Neutrophil (primary cell): Measurements from ENCODE around the gene OSBP2.
"Not testable (repeated sequence)": the region's sequence is repeated elsewhere in the genome, so short reads cannot be mapped to it uniquely, and the experiment has no call there.

Experiments used
- H3K27ac ChIP-seq: fragments of 200-600 bp; sonication (generic); 2 replicates; pipeline ENCODE4 v1.5.1; 2016; ENCODE audit warnings: mild to moderate bottlenecking, moderate library complexity
- H3K27me3 ChIP-seq: fragments of 200-600 bp; sonication (generic); 2 replicates; pipeline ENCODE4 v1.6.0; 2016; ENCODE audit warnings: mild to moderate bottlenecking
- H3K36me3 ChIP-seq: fragments of 200-600 bp; sonication (generic); 2 replicates; pipeline ENCODE4 v1.5.1; 2017
- H3K4me1 ChIP-seq, 2 experiments: fragments of 200-600 bp in 1 of 2; sonication (generic) in 1 of 2; 1 replicate in 1 of 2; 2 replicates in 1 of 2; pipeline versions ENCODE4 v1.5.1 to v1.6.1; 2013 to 2016; ENCODE audit warnings: low read depth in 1 of 2, low read length in 1 of 2, mild to moderate bottlenecking in 1 of 2, moderate library complexity in 1 of 2; ENCODE audit not compliant: control insufficient read depth in 1 of 2, insufficient read depth in 1 of 2
- H3K4me3 ChIP-seq, 2 experiments: fragments of 200-600 bp in 1 of 2; sonication (generic) in 1 of 2; 1 replicate in 1 of 2; 2 replicates in 1 of 2; pipeline ENCODE4 v1.5.1; 2013 to 2016; ENCODE audit warnings: low read depth in 1 of 2, low read length in 1 of 2, mild to moderate bottlenecking in 1 of 2, moderate library complexity in 1 of 2
- H3K9me3 ChIP-seq: fragments of 200-600 bp; sonication (generic); 2 replicates; pipeline ENCODE4 v1.5.1; 2016
- CTCF ChIP-seq: fragments of 200-600 bp; sonication (generic); IDR thresholded peaks from 2 replicates; pipeline ENCODE4 v1.5.1; 2016; ENCODE audit warnings: antibody characterized with exemption

The OSBP2 gene

GRCh38 chr22:30701872-30702271 lies 7.2 kb downstream of the OSBP2 start:
- no peaks in the 10 kb centered on the region for H3K9me3 ChIP-seq
- H3K36me3 ChIP-seq = no peaks in the 10 kb centered on the region
- no peak overlapping the region for H3K27ac ChIP-seq
- no peak for TF ChIP-seq CTCF
- H3K27me3 ChIP-seq = peaks cover 33% of the 10 kb centered on the region
- no peak overlapping the region for H3K4me3 ChIP-seq
- no peaks in the 10 kb centered on the region for H3K4me1 ChIP-seq

DNA sequence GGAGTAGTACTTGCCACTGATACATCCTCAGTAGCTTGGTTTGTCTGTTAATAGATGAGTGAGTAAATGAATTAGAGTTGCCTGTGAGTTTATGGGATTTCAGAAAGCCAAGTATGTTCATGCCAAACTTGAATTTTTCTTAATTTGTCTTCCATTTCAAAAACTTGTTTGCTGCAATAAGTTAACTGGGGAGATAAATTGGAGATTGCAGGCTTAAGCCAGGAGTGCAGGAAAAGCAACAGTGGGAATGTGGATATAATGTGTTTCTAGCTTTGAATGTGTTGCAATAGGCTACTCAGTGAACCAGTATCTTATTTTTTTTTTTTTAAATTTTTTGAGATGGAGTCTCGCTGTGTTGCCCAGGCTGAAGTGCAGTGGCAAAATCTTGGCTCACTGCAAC lies 8.2 kb downstream of the OSBP2 start:
- Histone ChIP-seq H3K36me3 (no peaks in the 10 kb centered on the region), H3K4me3 (no peak overlapping the region), H3K27ac (no peak overlapping the region), H3K27me3 (peaks cover 23% of the 10 kb centered on the region), H3K9me3 (no peaks in the 10 kb centered on the region), H3K4me1 (no peaks in the 10 kb centered on the region)
- no peak for TF ChIP-seq CTCF

GRCh38 chr22:30704978-30705377 lies 10.3 kb downstream of the OSBP2 start:
- H3K4me1 ChIP-seq = no peaks in the 10 kb centered on the region
- no peaks in the 10 kb centered on the region for H3K36me3 ChIP-seq
- no peak for TF ChIP-seq CTCF
- H3K27me3 ChIP-seq = peaks cover 13% of the 10 kb centered on the region
- no peaks in the 10 kb centered on the region for H3K9me3 ChIP-seq
- no peak overlapping the region for H3K4me3 ChIP-seq
- H3K27ac ChIP-seq = no peak overlapping the region

GRCh38 chr22:30705710-30706651 lies 11.3 kb downstream of the OSBP2 start:
- H3K9me3 ChIP-seq = no peaks in the 10 kb centered on the region
- H3K4me1 ChIP-seq = no peaks in the 10 kb centered on the region
- TF ChIP-seq CTCF = no peak
- H3K4me3 ChIP-seq = no peak overlapping the region
- no peaks in the 10 kb centered on the region for H3K36me3 ChIP-seq
- no peak overlapping the region for H3K27ac ChIP-seq
- peaks cover 13% of the 10 kb centered on the region for H3K27me3 ChIP-seq

GRCh38 chr22:30709980-30710379 lies 15.3 kb downstream of the OSBP2 start:
- not testable (repeated sequence) for H3K27me3 ChIP-seq, H3K36me3 ChIP-seq, H3K4me1 ChIP-seq, H3K9me3 ChIP-seq, H3K4me3 ChIP-seq, H3K27ac ChIP-seq

GRCh38 chr22:30712094-30712493 lies 17.4 kb downstream of the OSBP2 start:
- Histone ChIP-seq H3K4me1 (no peaks in the 10 kb centered on the region), H3K36me3 (no peaks in the 10 kb centered on the region), H3K4me3 (no peak overlapping the region), H3K27ac (no peak overlapping the region), H3K27me3 (no peaks in the 10 kb centered on the region), H3K9me3 (no peaks in the 10 kb centered on the region)
- TF ChIP-seq CTCF = no peak
